GM18873 (cell line): Measurements from ENCODE around the gene ABHD11.
"Not testable (repeated sequence)": the region's sequence is repeated elsewhere in the genome, so short reads cannot be mapped to it uniquely, and the experiment has no call there.

ENCODE experiments used
- ATAC-seq: cut with Tn5 transposase; IDR thresholded peaks from one replicate; pipeline ENCODE4 v1.9.1; 2021; ENCODE audit warnings: mild to moderate bottlenecking, moderate library complexity, moderate number of reproducible peaks; ENCODE audit not compliant: unreplicated experiment, low FRiP score

Gene ABHD11

GRCh38 chr7:73738612-73739386, at the start of gene ABHD11:
Gene ABHD11 (minus strand): TSS chr7:73738802. CDS start chr7:73738770, 32 bp downstream.
- peak; percentile 62 for ATAC-seq

- not testable (repeated sequence) for ATAC-seq
These were observed 49.1 kb upstream of the ABHD11 start for GRCh38 chr7:73787786-73788048.

- ATAC-seq = no peak
These were observed 48.0 kb upstream of the ABHD11 start for GRCh38 chr7:73786588-73786987.

GRCh38 chr7:73779517-73779916, 40.9 kb upstream of the ABHD11 start:
- no peak for ATAC-seq

GRCh38 chr7:73778801-73779389, 40.3 kb upstream of the ABHD11 start:
- no peak for ATAC-seq

GRCh38 chr7:73774923-73775322, 36.3 kb upstream of the ABHD11 start:
- no peak for ATAC-seq

GRCh38 chr7:73773700-73774517, 35.3 kb upstream of the ABHD11 start:
- ATAC-seq = no peak

GRCh38 chr7:73770860-73771670, 32.5 kb upstream of the ABHD11 start:
- ATAC-seq = no peak

GRCh38 chr7:73770002-73770859, 31.6 kb upstream of the ABHD11 start, which contains the start of gene CLDN3:
Gene CLDN3 (minus strand): TSS chr7:73770270. CDS start chr7:73770049, 221 bp downstream.
- no peak for ATAC-seq

GRCh38 chr7:73769481-73770001, 30.9 kb upstream of the ABHD11 start:
- ATAC-seq = no peak

- no peak for ATAC-seq
These were observed 30.3 kb upstream of the ABHD11 start for GRCh38 chr7:73768641-73769480.

GRCh38 chr7:73766556-73767229, 28.1 kb upstream of the ABHD11 start:
- no peak for ATAC-seq

GRCh38 chr7:73762659-73762999, 24.0 kb upstream of the ABHD11 start:
- no peak for ATAC-seq

- ATAC-seq = no peak
These were observed 23.5 kb upstream of the ABHD11 start for GRCh38 chr7:73761854-73762658.

GRCh38 chr7:73758581-73759138, 20.1 kb upstream of the ABHD11 start:
- ATAC-seq = no peak

GRCh38 chr7:73749931-73750776, 11.6 kb upstream of the ABHD11 start:
- ATAC-seq = no peak
